ENCODE data around the gene XRN1.

- TF ChIP-seq, protein P1, sequence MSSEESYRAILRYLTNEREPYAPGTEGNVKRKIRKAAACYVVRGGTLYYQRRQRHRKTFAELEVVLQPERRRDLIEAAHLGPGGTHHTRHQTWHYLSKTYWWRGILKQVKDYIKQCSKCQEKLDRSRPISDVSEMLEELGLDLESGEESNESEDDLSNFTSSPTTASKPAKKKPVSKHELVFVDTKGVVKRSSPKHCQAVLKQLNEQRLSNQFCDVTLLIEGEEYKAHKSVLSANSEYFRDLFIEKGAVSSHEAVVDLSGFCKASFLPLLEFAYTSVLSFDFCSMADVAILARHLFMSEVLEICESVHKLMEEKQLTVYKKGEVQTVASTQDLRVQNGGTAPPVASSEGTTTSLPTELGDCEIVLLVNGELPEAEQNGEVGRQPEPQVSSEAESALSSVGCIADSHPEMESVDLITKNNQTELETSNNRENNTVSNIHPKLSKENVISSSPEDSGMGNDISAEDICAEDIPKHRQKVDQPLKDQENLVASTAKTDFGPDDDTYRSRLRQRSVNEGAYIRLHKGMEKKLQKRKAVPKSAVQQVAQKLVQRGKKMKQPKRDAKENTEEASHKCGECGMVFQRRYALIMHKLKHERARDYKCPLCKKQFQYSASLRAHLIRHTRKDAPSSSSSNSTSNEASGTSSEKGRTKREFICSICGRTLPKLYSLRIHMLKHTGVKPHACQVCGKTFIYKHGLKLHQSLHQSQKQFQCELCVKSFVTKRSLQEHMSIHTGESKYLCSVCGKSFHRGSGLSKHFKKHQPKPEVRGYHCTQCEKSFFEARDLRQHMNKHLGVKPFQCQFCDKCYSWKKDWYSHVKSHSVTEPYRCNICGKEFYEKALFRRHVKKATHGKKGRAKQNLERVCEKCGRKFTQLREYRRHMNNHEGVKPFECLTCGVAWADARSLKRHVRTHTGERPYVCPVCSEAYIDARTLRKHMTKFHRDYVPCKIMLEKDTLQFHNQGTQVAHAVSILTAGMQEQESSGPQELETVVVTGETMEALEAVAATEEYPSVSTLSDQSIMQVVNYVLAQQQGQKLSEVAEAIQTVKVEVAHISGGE (CRISPR knock-in tag; IDR thresholded peaks at IDR 0.05): no peak
- TF ChIP-seq PAX5 (IDR thresholded peaks at IDR 0.05; ENCODE audit: borderline replicate concordance, low read depth, low read length) (no peak), ZBTB40 (IDR thresholded peaks at IDR 0.05; ENCODE audit: borderline replicate concordance) (no peak), RAD21 (IDR thresholded peaks at IDR 0.05; ENCODE audit: insufficient read depth, low read depth, low read length) (no peak), POLR2AphosphoS5 (IDR thresholded peaks at IDR 0.05; ENCODE audit: low read length) (no peak), POLR2A (IDR thresholded peaks at IDR 0.05; ENCODE audit: low read depth, low read length) (no peak)
Observed at GRCh38 chr3:142337994-142338393, 109.8 kb downstream of the XRN1 start.
